AG10803 (cell line): ENCODE measurements around the gene RASGRP3.
A peak's percentile ranks its signal among the peaks of the same experiment; 100 is the strongest.

Experiments used
- DNase-seq: peaks from one replicate; pipeline ENCODE4 v3.0.0; 2010; ENCODE audit warnings: low read depth
- H3K4me3 ChIP-seq: 2 replicates; pipeline ENCODE4 v1.5.1; 2011; ENCODE audit warnings: mild to moderate bottlenecking, low read length, control low read depth
- CTCF ChIP-seq: conservative IDR thresholded peaks from 2 replicates; pipeline ENCODE4 v1.5.1; 2011; ENCODE audit warnings: mild to moderate bottlenecking, low read length, control low read depth, inconsistent platforms

The RASGRP3 gene

GRCh38 chr2:33511141-33511540 is 34.7 kb downstream of the RASGRP3 start:
- TF ChIP-seq CTCF: no peak
- H3K4me3 ChIP-seq: no peak overlapping the region
- no peak for DNase-seq

- TF ChIP-seq CTCF: no peak
- no peak for DNase-seq
- H3K4me3 ChIP-seq: no peak overlapping the region
Observed at GRCh38 chr2:33512112-33512511, 35.7 kb downstream of the RASGRP3 start.

- no peak overlapping the region for H3K4me3 ChIP-seq
- TF ChIP-seq CTCF: no peak
- DNase-seq: no peak
Observed at GRCh38 chr2:33513480-33513879, 37.0 kb downstream of the RASGRP3 start.

- TF ChIP-seq CTCF: no peak
- H3K4me3 ChIP-seq: no peak overlapping the region
- DNase-seq: no peak
Observed at GRCh38 chr2:33516456-33516995, 40.1 kb downstream of the RASGRP3 start.

DNA sequence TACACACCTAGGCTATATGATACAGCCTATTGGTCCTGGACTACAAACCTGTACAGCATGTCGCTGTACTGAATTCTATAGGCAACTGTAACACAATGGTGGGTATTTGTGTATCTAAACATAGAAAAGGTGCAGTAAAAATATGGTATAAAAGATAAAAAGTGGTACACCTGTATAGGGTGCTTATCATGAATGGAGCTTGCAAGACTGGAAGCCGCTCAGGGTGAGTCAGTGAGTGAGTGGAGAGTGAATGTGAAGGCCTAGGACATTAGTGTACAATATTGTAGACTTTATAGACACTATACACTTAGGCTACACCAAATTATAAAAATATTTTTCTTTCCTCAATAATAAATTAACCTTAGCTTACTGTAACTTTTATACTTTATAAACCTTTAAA is 41.8 kb downstream of the RASGRP3 start:
- H3K4me3 ChIP-seq: no peak overlapping the region
- no peak for DNase-seq
- no peak for TF ChIP-seq CTCF

DNA sequence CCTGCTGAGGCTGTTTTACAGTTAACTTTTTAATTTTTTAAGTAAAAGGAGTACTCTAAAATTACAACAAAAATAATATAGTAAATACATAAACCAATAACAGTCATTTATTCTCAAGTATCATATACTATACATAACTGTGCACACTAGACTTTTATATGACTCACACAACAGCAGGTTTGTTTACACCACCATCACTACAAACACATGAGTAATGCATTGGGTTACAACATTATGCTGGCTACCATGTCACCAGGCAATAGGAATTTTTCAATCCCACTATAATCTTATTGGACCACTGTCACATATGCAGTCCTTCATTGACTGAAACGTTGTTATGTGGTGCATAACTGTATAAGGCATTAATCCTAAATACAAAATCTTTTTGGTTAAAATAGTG is 42.5 kb downstream of the RASGRP3 start:
- no peak for TF ChIP-seq CTCF
- H3K4me3 ChIP-seq: no peak overlapping the region
- DNase-seq: peak; percentile 64

DNA sequence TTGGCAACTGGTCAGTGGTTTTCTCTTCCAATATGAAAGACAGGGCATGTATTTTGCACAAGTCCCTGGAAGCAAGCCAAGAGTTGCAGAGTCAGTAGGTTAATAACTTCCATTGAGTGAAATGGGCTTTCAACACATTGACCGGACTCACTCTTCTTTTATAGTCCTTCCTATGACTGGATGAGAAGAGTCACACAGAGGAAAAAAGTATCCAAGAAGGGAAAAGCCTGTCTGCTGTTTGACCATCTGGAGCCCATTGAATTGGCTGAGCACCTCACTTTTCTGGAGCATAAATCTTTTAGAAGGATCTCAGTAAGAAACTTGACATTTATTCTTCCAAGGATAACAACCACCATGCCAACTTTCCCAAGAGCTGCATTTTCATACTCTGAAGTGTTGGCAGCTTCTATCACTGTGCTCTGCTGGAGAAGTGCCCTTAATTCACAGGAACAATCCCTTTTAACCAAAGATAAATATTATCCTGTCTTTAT is 45.4 kb downstream of the RASGRP3 start:
- DNase-seq: peak; percentile 95
- TF ChIP-seq CTCF: no peak
- H3K4me3 ChIP-seq: no peak overlapping the region
